ENCODE results near the gene GTF2IRD1. TPM values are rescaled to one million over a fixed set of nuclear protein-coding genes. Genes with fewer than 3 reads are reported as not detected.
A peak's percentile ranks its signal among the peaks of the same experiment; 100 is the strongest.
"Not testable (repeated sequence)": the region's sequence is repeated elsewhere in the genome, so short reads cannot be mapped to it uniquely, and the experiment has no call there.

Gene GTF2IRD1
- total RNA-seq, 4 donors from 2014 or later: 14.6 to 35.7 (median 17.1) TPM

GRCh38 chr7:74525140-74525539 lies 71.4 kb downstream of the GTF2IRD1 start:
- Histone ChIP-seq H3K4me1 (no peaks in the 10 kb centered on the region), H3K9me3 (peaks cover 0 to 14% (median 0%) of the 10 kb centered on the region in 4 donors), H3K36me3 (peaks cover 0 to 76% (median 0%) of the 10 kb centered on the region in 3 donors), H3K4me3 (no peak overlapping the region), H3K27me3 (no peaks in the 10 kb centered on the region), H3K27ac (peak overlapping the region in 3 of 4 donors; percentile 42 to 87 (median 80))
- 87 to 96% methylated on average over 6 of the region's 6 CpGs for WGBS, 2 donors
- no peak for DNase-seq (ENCODE audit: low spot score in 2 of 2)
- TF ChIP-seq POLR2A (IDR thresholded peaks at IDR 0.05) (no peak), CTCF (IDR thresholded peaks at IDR 0.05) (no peak), EP300 (IDR thresholded peaks at IDR 0.05) (no peak)

- TF ChIP-seq EP300 (IDR thresholded peaks at IDR 0.05) (peak in 1 of 2 donors; percentile 38), POLR2A (IDR thresholded peaks at IDR 0.05) (no peak)
- no peaks in the 10 kb centered on the region for H3K4me1 ChIP-seq
- H3K27me3 ChIP-seq: no peaks in the 10 kb centered on the region
- no peak overlapping the region for H3K4me3 ChIP-seq
- peak overlapping the region; percentile 42 to 87 (median 72) for H3K27ac ChIP-seq
- H3K36me3 ChIP-seq: peaks cover 0 to 77% (median 0%) of the 10 kb centered on the region in 3 donors
- H3K9me3 ChIP-seq: peaks cover 0 to 14% (median 0%) of the 10 kb centered on the region in 4 donors
- 72 to 80% methylated on average over 7 of the region's 7 CpGs for WGBS, 2 donors
- no peak for DNase-seq (ENCODE audit: low spot score in 2 of 2)
Measured at GRCh38 chr7:74525881-74526280, 72.2 kb downstream of the GTF2IRD1 start.

GRCh38 chr7:74526780-74527179 lies 73.1 kb downstream of the GTF2IRD1 start:
- WGBS, 2 donors: 72 to 81% methylated on average over 8 of the region's 8 CpGs
- H3K27ac ChIP-seq: peak overlapping the region; percentile 35 to 87 (median 61)
- H3K36me3 ChIP-seq: peaks cover 0 to 77% (median 0%) of the 10 kb centered on the region in 3 donors

GRCh38 chr7:74527842-74528241 lies 74.1 kb downstream of the GTF2IRD1 start:
- H3K27ac ChIP-seq: peak overlapping the region in 2 of 4 donors; percentile 80 to 87
- H3K4me1 ChIP-seq: no peaks in the 10 kb centered on the region
- WGBS, 2 donors: 78 to 79% methylated on average over 7 of the region's 7 CpGs
- H3K36me3 ChIP-seq: peaks cover 0 to 78% (median 0%) of the 10 kb centered on the region in 3 donors
- H3K4me3 ChIP-seq: no peak overlapping the region
- TF ChIP-seq EP300 (IDR thresholded peaks at IDR 0.05): no peak
- no peak for TF ChIP-seq POLR2A (IDR thresholded peaks at IDR 0.05)
- no peak for TF ChIP-seq CTCF (IDR thresholded peaks at IDR 0.05)
- no peaks in the 10 kb centered on the region for H3K27me3 ChIP-seq
- H3K9me3 ChIP-seq: no peaks in the 10 kb centered on the region
- DNase-seq (ENCODE audit: low spot score in 2 of 2): no peak

More at GRCh38 chr7:74526780-74527179, 73.1 kb downstream of the GTF2IRD1 start:
- H3K4me1 ChIP-seq: no peaks in the 10 kb centered on the region
- H3K9me3 ChIP-seq: peaks cover 0 to 5% (median 0%) of the 10 kb centered on the region in 4 donors
- H3K4me3 ChIP-seq: no peak overlapping the region
- DNase-seq (ENCODE audit: low spot score in 2 of 2): no peak
- TF ChIP-seq CTCF (IDR thresholded peaks at IDR 0.05) (no peak), EP300 (IDR thresholded peaks at IDR 0.05) (peak in 1 of 2 donors; percentile 28), POLR2A (IDR thresholded peaks at IDR 0.05) (no peak)
- no peaks in the 10 kb centered on the region for H3K27me3 ChIP-seq

GRCh38 chr7:74528773-74529172 lies 75.1 kb downstream of the GTF2IRD1 start:
- H3K27me3 ChIP-seq; H3K9me3 ChIP-seq; H3K4me1 ChIP-seq; H3K27ac ChIP-seq; DNase-seq (ENCODE audit: low spot score in 2 of 2); H3K4me3 ChIP-seq: not testable (repeated sequence)
- 93 to 96% methylated on average over 7 of the region's 7 CpGs for WGBS, 2 donors
- H3K36me3 ChIP-seq: peaks cover 0 to 81% (median 0%) of the 10 kb centered on the region in 3 donors

- no peak overlapping the region for H3K4me3 ChIP-seq
- no peak overlapping the region for H3K27ac ChIP-seq
- TF ChIP-seq POLR2A (IDR thresholded peaks at IDR 0.05) (no peak), EP300 (IDR thresholded peaks at IDR 0.05) (no peak), CTCF (IDR thresholded peaks at IDR 0.05) (no peak)
- H3K9me3 ChIP-seq: no peaks in the 10 kb centered on the region
- no peak for DNase-seq (ENCODE audit: low spot score in 2 of 2)
- H3K36me3 ChIP-seq: peaks cover 0 to 97% (median 0%) of the 10 kb centered on the region in 3 donors
- H3K4me1 ChIP-seq: no peaks in the 10 kb centered on the region
- WGBS, 2 donors: 76 to 82% methylated on average over 4 to 13 of the region's 13 CpGs
- H3K27me3 ChIP-seq: no peaks in the 10 kb centered on the region
Measured at GRCh38 chr7:74535951-74536356, 82.2 kb downstream of the GTF2IRD1 start.

GRCh38 chr7:74541937-74542336 lies 88.2 kb downstream of the GTF2IRD1 start:
- H3K4me1 ChIP-seq; H3K4me3 ChIP-seq; H3K27me3 ChIP-seq; DNase-seq (ENCODE audit: low spot score in 2 of 2): not testable (repeated sequence)
- H3K9me3 ChIP-seq: peaks cover 0 to 14% (median 0%) of the 10 kb centered on the region in 4 donors
- H3K36me3 ChIP-seq: peaks cover 0 to 90% (median 0%) of the 10 kb centered on the region in 3 donors
- peak overlapping the region in 2 of 4 donors; percentile 23 to 30 for H3K27ac ChIP-seq
- 89 to 91% methylated on average over 5 of the region's 5 CpGs for WGBS, 2 donors
